PC-9 (cell line): Measurements from ENCODE around the gene DCAF7. TPM values are rescaled to one million over a fixed set of nuclear protein-coding genes. Genes with fewer than 3 reads are reported as not detected.

Experiments
- BruUV-seq: library from RNA; stranded (reverse); fragments of 400-500 nt; replicated peaks from 2 replicates; lab custom pipeline; 2021; lab: Mats Ljungman, UMichigan
- CTCF ChIA-PET: fragments of 300-600 bp; sonication (Branson Sonifier 250); formaldehyde crosslinking; loops from one replicate; lab custom pipeline; 2022; ENCODE audit warnings: antibody characterized with exemption; lab: Charles Lee
- POLR2A ChIA-PET: fragments of 300-600 bp; sonication (Branson Sonifier 250); formaldehyde crosslinking; loops from one replicate; lab custom pipeline; 2022; ENCODE audit warnings: antibody characterized with exemption; ENCODE audit not compliant: unreplicated experiment; lab: Charles Lee
- DNase-seq, 2 experiments: peaks; one replicate each; pipeline versions ENCODE4 v3.0.0 to v3.0.0-alpha.2; 2015 to 2022; ENCODE audit warnings: mixed read lengths in 1 of 2
- H2AFZ ChIP-seq: fragments of 200-600 bp; sonication (generic); 2 replicates; pipeline ENCODE4 v1.8.1; 2017; ENCODE audit warnings: antibody characterized with exemption
- H3F3A ChIP-seq: fragments of 200-600 bp; sonication (generic); 2 replicates; pipeline ENCODE4 v1.8.1; 2017; ENCODE audit warnings: antibody characterized with exemption, mild to moderate bottlenecking, low read depth; ENCODE audit not compliant: insufficient read depth
- H3K27ac ChIP-seq: fragments of 200-600 bp; sonication (generic); 2 replicates; pipeline ENCODE4 v1.6.1; 2016; ENCODE audit warnings: mixed run types
- H3K27me3 ChIP-seq: fragments of 200-600 bp; sonication (generic); 2 replicates; pipeline ENCODE4 v1.6.1; 2016; ENCODE audit warnings: low read depth, mixed run types; ENCODE audit not compliant: insufficient read depth
- H3K36me3 ChIP-seq: fragments of 200-600 bp; sonication (generic); 2 replicates; pipeline ENCODE4 v1.6.1; 2016; ENCODE audit warnings: low read depth, mixed run types
- H3K4me1 ChIP-seq: fragments of 200-600 bp; sonication (generic); replicated peaks from 2 replicates; pipeline ENCODE4 v1.6.1; 2016; ENCODE audit warnings: mixed run types; ENCODE audit not compliant: insufficient read depth
- H3K4me2 ChIP-seq: fragments of 200-600 bp; sonication (generic); 2 replicates; pipeline ENCODE4 v1.6.1; 2017; ENCODE audit warnings: mixed run types
- H3K4me3 ChIP-seq: fragments of 200-600 bp; sonication (generic); 2 replicates; pipeline ENCODE4 v1.6.1; 2016; ENCODE audit warnings: mixed run types
- H3K79me2 ChIP-seq: fragments of 200-600 bp; sonication (generic); 2 replicates; pipeline ENCODE4 v1.6.1; 2017; ENCODE audit warnings: low read depth, mixed run types
- H3K9me2 ChIP-seq: fragments of 200-600 bp; sonication (generic); 2 replicates; pipeline ENCODE4 v1.8.1; 2017; ENCODE audit warnings: mild to moderate bottlenecking; ENCODE audit not compliant: insufficient read depth
- H3K9me3 ChIP-seq: fragments of 200-600 bp; sonication (generic); 2 replicates; pipeline ENCODE4 v1.8.1; 2016; ENCODE audit warnings: low read depth; ENCODE audit not compliant: insufficient read depth
- H4K20me1 ChIP-seq: fragments of 200-600 bp; sonication (generic); 2 replicates; pipeline ENCODE4 v1.8.1; 2017; ENCODE audit not compliant: insufficient read depth
- EZH2 ChIP-seq: fragments of 200-600 bp; sonication (generic); IDR thresholded peaks from 2 replicates; pipeline ENCODE4 v1.8.0; 2017; ENCODE audit warnings: antibody characterized with exemption, low read depth
- intact Hi-C: fragments of 100-400 bp; cut with micrococcal nuclease; formaldehyde crosslinking; loops from one replicate; pipeline ENCODE4 v1.10.0; 2022; ENCODE audit not compliant: unreplicated experiment
- total RNA-seq: library from RNA; stranded (reverse); gene quantifications from 2 replicates; pipeline ENCODE4 v1.2.3, GENCODE V29; 2021
- TF ChIP-seq, protein P1 (sequence below): fragments of 200-600 bp; sonication (generic); conservative IDR thresholded peaks from 2 replicates; pipeline ENCODE4 v1.6.1; 2017; ENCODE audit warnings: mixed run types, antibody characterized with exemption, mild to moderate bottlenecking, moderate library complexity

The DCAF7 gene
- total RNA-seq, 1 experiment from 2014 or later = 78.9 TPM

- Histone ChIP-seq H2AFZ (no peak overlapping the region), H3K9me3 (no peaks in the 10 kb centered on the region), H3K4me3 (no peak overlapping the region), H3K79me2 (no peaks in the 10 kb centered on the region), H3K27ac (no peak overlapping the region), H3K4me1 (no peaks in the 10 kb centered on the region), H4K20me1 (peaks cover 4% of the 10 kb centered on the region; the same call in 1 of the 2 replicates), H3K27me3 (no peaks in the 10 kb centered on the region), H3K4me2 (no peak overlapping the region), H3K9me2 (no peaks in the 10 kb centered on the region), H3K36me3 (peaks cover 15% of the 10 kb centered on the region; the same call in 1 of the 2 replicates), H3F3A (peaks cover 3% of the 10 kb centered on the region; the same call in 1 of the 2 replicates)
- intact Hi-C loops = no loop called here
- CTCF ChIA-PET = interaction anchor here (0.5 kb wide), 1 partner anchor 123 kb away, joined by 5 read pairs; no protein-coding TSS in a partner anchor
- no peak for TF ChIP-seq EZH2
- TF ChIP-seq, protein P1, sequence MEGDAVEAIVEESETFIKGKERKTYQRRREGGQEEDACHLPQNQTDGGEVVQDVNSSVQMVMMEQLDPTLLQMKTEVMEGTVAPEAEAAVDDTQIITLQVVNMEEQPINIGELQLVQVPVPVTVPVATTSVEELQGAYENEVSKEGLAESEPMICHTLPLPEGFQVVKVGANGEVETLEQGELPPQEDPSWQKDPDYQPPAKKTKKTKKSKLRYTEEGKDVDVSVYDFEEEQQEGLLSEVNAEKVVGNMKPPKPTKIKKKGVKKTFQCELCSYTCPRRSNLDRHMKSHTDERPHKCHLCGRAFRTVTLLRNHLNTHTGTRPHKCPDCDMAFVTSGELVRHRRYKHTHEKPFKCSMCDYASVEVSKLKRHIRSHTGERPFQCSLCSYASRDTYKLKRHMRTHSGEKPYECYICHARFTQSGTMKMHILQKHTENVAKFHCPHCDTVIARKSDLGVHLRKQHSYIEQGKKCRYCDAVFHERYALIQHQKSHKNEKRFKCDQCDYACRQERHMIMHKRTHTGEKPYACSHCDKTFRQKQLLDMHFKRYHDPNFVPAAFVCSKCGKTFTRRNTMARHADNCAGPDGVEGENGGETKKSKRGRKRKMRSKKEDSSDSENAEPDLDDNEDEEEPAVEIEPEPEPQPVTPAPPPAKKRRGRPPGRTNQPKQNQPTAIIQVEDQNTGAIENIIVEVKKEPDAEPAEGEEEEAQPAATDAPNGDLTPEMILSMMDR = no peak
- POLR2A ChIA-PET = no interaction called here
- no TSS peak for BruUV-seq
- DNase-seq = no peak
Measured at GRCh38 chr17:63589646-63590045, 39.4 kb downstream of the DCAF7 start.

DNA sequence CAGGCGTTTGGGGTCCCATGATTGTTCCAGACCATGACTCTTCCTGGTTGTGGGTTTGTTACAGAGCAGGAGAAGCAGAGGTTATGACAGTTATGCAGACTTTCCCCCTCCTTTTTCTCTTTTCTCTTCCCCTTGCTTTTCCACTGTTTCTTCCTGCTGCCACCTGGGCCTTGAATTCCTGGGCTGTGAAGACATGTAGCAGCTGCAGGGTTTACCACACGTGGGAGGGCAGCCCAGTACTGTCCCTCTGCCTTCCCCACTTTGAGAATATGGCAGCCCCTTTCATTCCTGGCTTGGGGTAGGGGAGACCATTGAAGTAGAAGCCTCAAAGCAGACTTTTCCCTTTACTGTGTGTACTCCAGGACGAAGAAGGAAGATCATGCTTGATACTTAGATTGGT is 42.5 kb downstream of the DCAF7 start:
- Histone ChIP-seq H4K20me1 (peaks cover 4% of the 10 kb centered on the region; the same call in 1 of the 2 replicates), H3F3A (peaks cover 3% of the 10 kb centered on the region; the same call in 1 of the 2 replicates), H3K9me2 (no peaks in the 10 kb centered on the region), H3K27ac (no peak overlapping the region), H3K4me3 (no peak overlapping the region), H3K4me1 (no peaks in the 10 kb centered on the region), H3K9me3 (no peaks in the 10 kb centered on the region), H3K36me3 (0 out of 2 replicates have a peak, but pooled peaks cover 9% of the 10 kb centered on the region), H3K27me3 (no peaks in the 10 kb centered on the region), H2AFZ (no peak overlapping the region), H3K4me2 (no peak overlapping the region), H3K79me2 (no peaks in the 10 kb centered on the region)
- CTCF ChIA-PET = interaction anchor here (0.6 kb wide), 1 partner anchor 41 kb away, joined by 3 read pairs; no protein-coding TSS in a partner anchor
- POLR2A ChIA-PET = interaction anchor here (0.7 kb wide), 1 partner anchor 149 kb away, joined by 6 read pairs; no protein-coding TSS in a partner anchor
- no peak for DNase-seq
- intact Hi-C loops = no loop called here
- BruUV-seq = no TSS peak
- TF ChIP-seq, protein P1 = no peak
- no peak for TF ChIP-seq EZH2

DNA sequence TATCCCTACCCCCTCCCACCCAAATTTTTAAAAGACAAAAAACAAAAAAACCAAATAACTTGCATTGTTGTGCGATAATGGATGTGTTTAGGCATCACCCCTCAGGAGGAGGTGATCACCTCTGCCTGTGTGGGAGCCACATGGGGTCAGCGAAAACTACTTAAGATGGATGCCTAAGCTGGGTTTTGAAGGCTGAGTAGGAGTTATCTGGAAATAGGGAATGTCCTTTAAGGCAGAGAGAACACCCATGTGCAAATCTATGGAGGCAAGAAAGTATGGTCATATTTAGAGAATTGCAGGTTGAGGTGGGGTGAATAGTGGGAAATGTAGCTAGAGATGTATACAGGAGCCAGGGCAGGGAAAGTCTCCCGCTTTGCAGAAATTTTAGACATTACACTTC is 44.9 kb downstream of the DCAF7 start:
- no TSS peak for BruUV-seq
- Histone ChIP-seq H3K4me3 (no peak overlapping the region), H3F3A (peaks cover 3% of the 10 kb centered on the region; the same call in 1 of the 2 replicates), H4K20me1 (peaks cover 4% of the 10 kb centered on the region; the same call in 1 of the 2 replicates), H3K4me1 (0 out of 2 replicates have a peak, but pooled peaks cover 4% of the 10 kb centered on the region), H2AFZ (no peak overlapping the region), H3K36me3 (no peaks in the 10 kb centered on the region), H3K4me2 (no peak overlapping the region), H3K9me2 (no peaks in the 10 kb centered on the region), H3K79me2 (no peaks in the 10 kb centered on the region), H3K9me3 (no peaks in the 10 kb centered on the region), H3K27ac (no peak overlapping the region), H3K27me3 (no peaks in the 10 kb centered on the region)
- DNase-seq = no peak
- POLR2A ChIA-PET = no interaction called here
- TF ChIP-seq, protein P1 = no peak
- no peak for TF ChIP-seq EZH2
- CTCF ChIA-PET = no interaction called here
- intact Hi-C loops = no loop called here
